HCT116 (cell line): ENCODE data around the gene EHD4. TPM values are rescaled to one million over a fixed set of nuclear protein-coding genes. Genes with fewer than 3 reads are reported as not detected.

ENCODE experiments used
- ATAC-seq: fragments of 200-7000 bp; cut with Tn5 transposase; 2 replicates; pipeline ENCODE4 v1.9.1; 2020; ENCODE audit warnings: mild to moderate bottlenecking, moderate library complexity
- BruUV-seq: library from RNA; stranded (reverse); fragments of 400-500 nt; replicated peaks from 2 replicates; lab custom pipeline; 2021; lab: Mats Ljungman, UMichigan
- CTCF ChIA-PET: fragments of 300-600 bp; sonication (Branson Sonifier 250); formaldehyde crosslinking; loops from one replicate; lab custom pipeline; 2021; ENCODE audit warnings: antibody characterized with exemption; lab: Charles Lee
- POLR2A ChIA-PET: fragments of 300-600, 350-600 bp; sonication (Branson Sonifier 250); formaldehyde crosslinking; loops from one replicate; lab custom pipeline; 2021; ENCODE audit warnings: antibody characterized with exemption; lab: Charles Lee
- RAD21 ChIA-PET, 2 experiments: fragments of 300-600 bp; sonication (Branson Sonifier 250); formaldehyde crosslinking; loops; one replicate each; lab custom pipeline; 2023; ENCODE audit warnings: low total read pairs in 2 of 2; ENCODE audit not compliant: uncharacterized antibody in 2 of 2, unreplicated experiment in 2 of 2, low non-redundant PET in 1 of 2; lab: Charles Lee
- DNase-seq: peaks from one replicate; pipeline ENCODE4 v3.0.0-alpha.2; 2010; ENCODE audit warnings: low read depth, low spot score
- H2AFZ ChIP-seq: fragments of 200-600 bp; shearing (Covaris generic), sonication (generic); 2 replicates; pipeline ENCODE4 v1.6.1; 2017; ENCODE audit warnings: low read depth, mixed run types, mixed read lengths, antibody characterized with exemption, low read length; ENCODE audit not compliant: poor library complexity, severe bottlenecking
- H3K27ac ChIP-seq: 2 replicates; pipeline ENCODE4 v1.5.1; 2012; ENCODE audit warnings: low read depth, low read length
- H3K27me3 ChIP-seq: fragments of 200-600 bp; sonication (generic); 2 replicates; pipeline ENCODE4 v1.6.1; 2016; ENCODE audit warnings: mixed run types, low read length, mixed read lengths; ENCODE audit not compliant: insufficient read depth
- H3K36me3 ChIP-seq, 2 experiments: fragments of 200-500 bp in 1 of 2; fragments of 200-600 bp in 1 of 2; sonication (Bioruptor generic) in 1 of 2; sonication (generic) in 1 of 2; 2 replicates each; pipeline versions ENCODE4 v1.5.1 to v1.6.1; 2014 to 2016; ENCODE audit warnings: low read length in 2 of 2, inconsistent platforms in 1 of 2, mixed read lengths in 1 of 2, mixed run types in 1 of 2; ENCODE audit not compliant: insufficient read depth in 2 of 2, control insufficient read depth in 1 of 2
- H3K4me1 ChIP-seq, 2 experiments: fragments of 200-600 bp in 1 of 2; sonication (generic) in 1 of 2; 2 replicates each; pipeline versions ENCODE4 v1.5.1 to v1.6.1; 2012 to 2017; ENCODE audit warnings: low read length in 2 of 2, inconsistent platforms in 1 of 2, mild to moderate bottlenecking in 1 of 2, mixed read lengths in 1 of 2, mixed run types in 1 of 2, moderate library complexity in 1 of 2; ENCODE audit not compliant: insufficient read depth in 2 of 2, control insufficient read depth in 1 of 2
- H3K4me2 ChIP-seq: fragments of 200-600 bp; sonication (generic); 2 replicates; pipeline ENCODE4 v1.6.1; 2017; ENCODE audit warnings: mixed run types, low read length, mixed read lengths
- H3K4me3 ChIP-seq, 2 experiments: fragments of 200-600 bp in 1 of 2; sonication (generic) in 1 of 2; replicated peaks in 1 of 2; 2 replicates each; pipeline ENCODE4 v1.5.1; 2011 to 2016; ENCODE audit warnings: low read length in 2 of 2, control low read depth in 1 of 2, low read depth in 1 of 2, mild to moderate bottlenecking in 1 of 2, mixed read lengths in 1 of 2, mixed run types in 1 of 2
- H3K79me2 ChIP-seq: fragments of 200-600 bp; sonication (generic); 2 replicates; pipeline ENCODE4 v1.6.1; 2017; ENCODE audit warnings: mild to moderate bottlenecking, mixed run types, low read length, moderate library complexity, mixed read lengths; ENCODE audit not compliant: insufficient read depth
- H3K9ac ChIP-seq: fragments of 200-600 bp; sonication (generic); 2 replicates; pipeline ENCODE4 v1.6.1; 2016; ENCODE audit warnings: low read length, mixed read lengths
- H3K9me2 ChIP-seq: fragments of 200-600 bp; sonication (generic), shearing (Covaris generic); 2 replicates; pipeline ENCODE4 v1.6.1; 2017; ENCODE audit warnings: mixed run types, mild to moderate bottlenecking, moderate library complexity; ENCODE audit not compliant: insufficient read depth
- H3K9me3 ChIP-seq, 2 experiments: fragments of 200-500 bp in 1 of 2; fragments of 200-600 bp in 1 of 2; sonication (Bioruptor generic) in 1 of 2; sonication (generic) in 1 of 2; 2 replicates each; pipeline ENCODE4 v1.6.1; 2014 to 2017; ENCODE audit warnings: low read length in 2 of 2, mixed read lengths in 2 of 2, inconsistent platforms in 1 of 2, low read depth in 1 of 2, mild to moderate bottlenecking in 1 of 2, mixed run types in 1 of 2, moderate library complexity in 1 of 2; ENCODE audit not compliant: control insufficient read depth in 1 of 2, insufficient read depth in 1 of 2
- H4K20me1 ChIP-seq: fragments of 200-600 bp; sonication (generic), shearing (Covaris generic); 2 replicates; pipeline ENCODE4 v1.6.1; 2017; ENCODE audit warnings: mixed run types, mild to moderate bottlenecking, moderate library complexity; ENCODE audit not compliant: insufficient read depth
- ATF3 ChIP-seq: IDR thresholded peaks from 2 replicates; pipeline ENCODE4 v1.6.1; 2012
- CEBPB ChIP-seq: IDR thresholded peaks from 2 replicates; pipeline ENCODE4 v1.6.1; 2012; ENCODE audit warnings: low read depth
- EZH2 ChIP-seq: fragments of 200-600 bp; sonication (generic); IDR thresholded peaks from 2 replicates; pipeline ENCODE4 v1.6.1; 2017; ENCODE audit warnings: antibody characterized with exemption, mixed run types
- EZH2phosphoT487 ChIP-seq: fragments of 200-600 bp; IDR thresholded peaks from 2 replicates; pipeline ENCODE4 v1.6.1; 2018; ENCODE audit warnings: antibody characterized with exemption, borderline replicate concordance
- FOSL1 ChIP-seq: IDR thresholded peaks from 2 replicates; pipeline ENCODE4 v1.6.1; 2012; ENCODE audit warnings: low read depth
- JUND ChIP-seq: IDR thresholded peaks from 2 replicates; pipeline ENCODE4 v1.6.1; 2012
- MAX ChIP-seq: IDR thresholded peaks from 2 replicates; pipeline ENCODE4 v1.6.1; 2012
- POLR2A ChIP-seq: IDR thresholded peaks from 2 replicates; pipeline ENCODE4 v1.7.0; 2011; ENCODE audit warnings: borderline replicate concordance; ENCODE audit not compliant: insufficient read depth, insufficient read length; ENCODE audit errors: extremely low read depth
- RAD21 ChIP-seq: IDR thresholded peaks from 2 replicates; pipeline ENCODE4 v1.6.1; 2012; ENCODE audit warnings: low read depth, mild to moderate bottlenecking
- REST ChIP-seq: IDR thresholded peaks from 2 replicates; pipeline ENCODE4 v1.6.1; 2012; ENCODE audit warnings: low read depth
- SIN3A ChIP-seq: IDR thresholded peaks from 2 replicates; pipeline ENCODE4 v1.6.1; 2012; ENCODE audit warnings: low read depth
- SP1 ChIP-seq: IDR thresholded peaks from 2 replicates; pipeline ENCODE4 v1.6.1; 2012; ENCODE audit warnings: low read depth
- SRF ChIP-seq: IDR thresholded peaks from 2 replicates; pipeline ENCODE4 v1.6.1; 2012; ENCODE audit warnings: low read depth
- TCF7L2 ChIP-seq: IDR thresholded peaks from 2 replicates; pipeline ENCODE4 v1.7.0; 2011; ENCODE audit warnings: borderline replicate concordance, inconsistent platforms; ENCODE audit not compliant: insufficient read depth, insufficient read length; ENCODE audit errors: extremely low read depth
- YY1 ChIP-seq: IDR thresholded peaks from 2 replicates; pipeline ENCODE4 v1.6.1; 2011; ENCODE audit warnings: low read length, low read depth, moderate library complexity, mild to moderate bottlenecking; ENCODE audit not compliant: insufficient replicate concordance; ENCODE audit errors: extremely low read depth
- ZBTB33 ChIP-seq: IDR thresholded peaks from 2 replicates; pipeline ENCODE4 v1.6.1; 2011; ENCODE audit warnings: mild to moderate bottlenecking, low read length, moderate library complexity; ENCODE audit not compliant: insufficient replicate concordance; ENCODE audit errors: extremely low read depth
- ZNF274 ChIP-seq: fragments of 200-500 bp; sonication (Bioruptor generic); IDR thresholded peaks from 2 replicates; pipeline ENCODE4 v1.6.1; 2014; ENCODE audit warnings: mild to moderate bottlenecking, low read depth, low read length, inconsistent platforms
- intact Hi-C: fragments of 100-400 bp; cut with micrococcal nuclease; formaldehyde crosslinking; loops from 2 replicates; pipeline ENCODE4 v1.10.0; 2022
- total RNA-seq: library from RNA; stranded (reverse); gene quantifications from one replicate; pipeline ENCODE4 v1.2.1, GENCODE V29; 2021; ENCODE audit not compliant: unreplicated experiment

Gene EHD4
- total RNA-seq, 1 experiment from 2014 or later: 28.0 TPM

- H3K4me1 ChIP-seq: no peaks in the 10 kb centered on the region
- no peaks in the 10 kb centered on the region for H3K9me3 ChIP-seq
- H3K79me2 ChIP-seq: no peaks in the 10 kb centered on the region
- ChIA-PET POLR2A (no interaction called here), CTCF (no interaction called here), RAD21 (no interaction called here)
- ATAC-seq: no peak
- H3K27me3 ChIP-seq: no peaks in the 10 kb centered on the region
- H2AFZ ChIP-seq: no peak overlapping the region
- H3K4me2 ChIP-seq: no peak overlapping the region
- no peak overlapping the region for H3K4me3 ChIP-seq
- TF ChIP-seq ZNF274 (no peak), SIN3A (no peak), EZH2 (no peak), RAD21 (no peak), JUND (no peak), POLR2A (no peak), REST (no peak), ZBTB33 (no peak), EZH2phosphoT487 (no peak), CEBPB (no peak), MAX (no peak), FOSL1 (no peak), ATF3 (no peak), SP1 (no peak), TCF7L2 (no peak), SRF (no peak), YY1 (no peak)
- intact Hi-C loops: no loop called here
- H4K20me1 ChIP-seq: no peaks in the 10 kb centered on the region
- H3K27ac ChIP-seq: no peak overlapping the region
- no peak overlapping the region for H3K9ac ChIP-seq
- DNase-seq: no peak
- no TSS peak for BruUV-seq
- H3K36me3 ChIP-seq: no peaks in the 10 kb centered on the region
- H3K9me2 ChIP-seq: no peaks in the 10 kb centered on the region
Observed at GRCh38 chr15:41883484-41883825, 88.9 kb downstream of the EHD4 start.
